Measurements from ENCODE around the gene SMIM41.
"Not testable (repeated sequence)": the region's sequence is repeated elsewhere in the genome, so short reads cannot be mapped to it uniquely, and the experiment has no call there.

The SMIM41 gene

GRCh38 chr12:52085682-52086180 lies 6.2 kb downstream of the SMIM41 start:
- DNase-seq (ENCODE audit: low spot score) = no peak

- DNase-seq (ENCODE audit: low spot score) = no peak
Observed at GRCh38 chr12:52086366-52086765, 6.9 kb downstream of the SMIM41 start.

- DNase-seq (ENCODE audit: low spot score) = no peak
Observed at GRCh38 chr12:52086944-52087835, 7.7 kb downstream of the SMIM41 start.

- no peak for DNase-seq (ENCODE audit: low spot score)
Observed at GRCh38 chr12:52087961-52088820, 8.7 kb downstream of the SMIM41 start.

GRCh38 chr12:52089491-52089890 lies 10.0 kb downstream of the SMIM41 start:
- no peak for DNase-seq (ENCODE audit: low spot score)

GRCh38 chr12:52090291-52090690 lies 10.8 kb downstream of the SMIM41 start:
- no peak for DNase-seq (ENCODE audit: low spot score)

- no peak for DNase-seq (ENCODE audit: low spot score)
Observed at GRCh38 chr12:52091061-52091460, 11.6 kb downstream of the SMIM41 start.

- DNase-seq (ENCODE audit: low spot score) = no peak
Observed at GRCh38 chr12:52091869-52092268, 12.4 kb downstream of the SMIM41 start.

- DNase-seq (ENCODE audit: low spot score) = no peak
Observed at GRCh38 chr12:52093346-52093745, 13.8 kb downstream of the SMIM41 start.

- no peak for DNase-seq (ENCODE audit: low spot score)
Observed at GRCh38 chr12:52096332-52097044, 17.0 kb downstream of the SMIM41 start.

GRCh38 chr12:52097045-52097666 lies 17.7 kb downstream of the SMIM41 start:
- DNase-seq (ENCODE audit: low spot score) = no peak

- not testable (repeated sequence) for DNase-seq (ENCODE audit: low spot score)
Observed at GRCh38 chr12:52104431-52105089, 25.1 kb downstream of the SMIM41 start.

GRCh38 chr12:52116222-52117125 lies 37.0 kb downstream of the SMIM41 start:
- peak; percentile 63 for DNase-seq (ENCODE audit: low spot score)

GRCh38 chr12:52117806-52118475 lies 38.4 kb downstream of the SMIM41 start:
- DNase-seq (ENCODE audit: low spot score) = not testable (repeated sequence)

GRCh38 chr12:52119398-52120254 lies 40.1 kb downstream of the SMIM41 start:
- DNase-seq (ENCODE audit: low spot score) = peak; percentile 26

- DNase-seq (ENCODE audit: low spot score) = no peak
Observed at GRCh38 chr12:52120951-52121823, 41.7 kb downstream of the SMIM41 start.

GRCh38 chr12:52121824-52122539 lies 42.5 kb downstream of the SMIM41 start:
- peak; percentile 50 for DNase-seq (ENCODE audit: low spot score)
